Loucy (cell line): ENCODE results near the gene TMTC2.

Experiments used
- H2AFZ ChIP-seq: fragments of 200-600 bp; sonication (generic); 2 replicates; pipeline ENCODE4 v1.6.0; 2016; ENCODE audit warnings: antibody characterized with exemption, mild to moderate bottlenecking, low read length, moderate library complexity
- H3F3A ChIP-seq: fragments of 200-600 bp; 2 replicates; pipeline ENCODE4 v1.6.0; 2016; ENCODE audit warnings: antibody characterized with exemption, low read depth, mild to moderate bottlenecking
- H3K27me3 ChIP-seq: fragments of 200-600 bp; sonication (generic); 2 replicates; pipeline ENCODE4 v1.6.1; 2014; ENCODE audit warnings: low read length, mild to moderate bottlenecking; ENCODE audit not compliant: insufficient read depth, poor library complexity, severe bottlenecking
- H3K36me3 ChIP-seq: fragments of 200-600 bp; sonication (generic); 2 replicates; pipeline ENCODE4 v1.6.1; 2016; ENCODE audit warnings: low read length; ENCODE audit not compliant: insufficient read depth
- H3K4me1 ChIP-seq: fragments of 200-600 bp; sonication (generic); 2 replicates; pipeline ENCODE4 v1.5.1; 2014; ENCODE audit warnings: low read length, mild to moderate bottlenecking; ENCODE audit not compliant: insufficient read depth, poor library complexity, severe bottlenecking
- H3K4me2 ChIP-seq: fragments of 200-600 bp; sonication (generic); 2 replicates; pipeline ENCODE4 v1.6.0; 2014; ENCODE audit warnings: antibody characterized with exemption, low read length, low read depth, mild to moderate bottlenecking; ENCODE audit not compliant: poor library complexity, severe bottlenecking
- H3K4me3 ChIP-seq: fragments of 200-600 bp; sonication (generic); 2 replicates; pipeline ENCODE4 v1.5.1; 2014; ENCODE audit warnings: low read length, mild to moderate bottlenecking, mixed read lengths; ENCODE audit not compliant: poor library complexity, severe bottlenecking
- H3K79me2 ChIP-seq: fragments of 200-600 bp; sonication (generic); 2 replicates; pipeline ENCODE4 v1.6.1; 2014; ENCODE audit warnings: low read length; ENCODE audit not compliant: insufficient read depth
- H3K9ac ChIP-seq: fragments of 200-600 bp; sonication (generic); 2 replicates; pipeline ENCODE4 v1.6.0; 2014; ENCODE audit warnings: mild to moderate bottlenecking, low read depth, low read length, moderate library complexity; ENCODE audit not compliant: poor library complexity, severe bottlenecking
- H3K9me2 ChIP-seq: fragments of 200-600 bp; sonication (generic); replicated peaks from 2 replicates; pipeline ENCODE4 v1.6.1; 2016; ENCODE audit warnings: low read depth, low read length, mixed read lengths
- H3K9me3 ChIP-seq: fragments of 200-600 bp; sonication (generic); 2 replicates; pipeline ENCODE4 v1.6.1; 2014; ENCODE audit warnings: mild to moderate bottlenecking, antibody characterized with exemption, low read length, low read depth; ENCODE audit not compliant: insufficient read depth
- H4K20me1 ChIP-seq: fragments of 200-600 bp; sonication (generic); 2 replicates; pipeline ENCODE4 v1.6.0; 2014; ENCODE audit warnings: antibody characterized with exemption, low read length, mild to moderate bottlenecking; ENCODE audit not compliant: insufficient read depth, poor library complexity, severe bottlenecking
- CTCF ChIP-seq: fragments of 200-600 bp; sonication (generic); conservative IDR thresholded peaks from 2 replicates; pipeline ENCODE4 v1.5.1; 2014; ENCODE audit warnings: mild to moderate bottlenecking, antibody characterized with exemption, low read length
- EZH2phosphoT487 ChIP-seq: fragments of 200-600 bp; IDR thresholded peaks from 2 replicates; pipeline ENCODE4 v1.6.1; 2018; ENCODE audit warnings: antibody characterized with exemption, mild to moderate bottlenecking, moderate library complexity, borderline replicate concordance

Gene TMTC2

GRCh38 chr12:83179999-83180398 lies 493.3 kb downstream of the TMTC2 start:
- H3K4me1 ChIP-seq, result no peaks in the 10 kb centered on the region
- no peaks in the 10 kb centered on the region for H3K36me3 ChIP-seq
- no peaks in the 10 kb centered on the region for H3K27me3 ChIP-seq
- no peaks in the 10 kb centered on the region for H3F3A ChIP-seq
- H3K4me2 ChIP-seq, result no peak overlapping the region
- H4K20me1 ChIP-seq, result no peaks in the 10 kb centered on the region
- TF ChIP-seq EZH2phosphoT487, result no peak
- no peak for TF ChIP-seq CTCF
- H3K9me3 ChIP-seq, result no peaks in the 10 kb centered on the region
- H3K79me2 ChIP-seq, result no peaks in the 10 kb centered on the region
- no peak overlapping the region for H3K9ac ChIP-seq
- H3K9me2 ChIP-seq, result no peaks in the 10 kb centered on the region
- no peak overlapping the region for H3K4me3 ChIP-seq
- no peak overlapping the region for H2AFZ ChIP-seq

- no peaks in the 10 kb centered on the region for H3K79me2 ChIP-seq
- no peak for TF ChIP-seq CTCF
- no peak for TF ChIP-seq EZH2phosphoT487
- H4K20me1 ChIP-seq, result no peaks in the 10 kb centered on the region
- no peak overlapping the region for H3K4me2 ChIP-seq
- H3K9ac ChIP-seq, result no peak overlapping the region
- H3K36me3 ChIP-seq, result no peaks in the 10 kb centered on the region
- H3K4me3 ChIP-seq, result no peak overlapping the region
- no peaks in the 10 kb centered on the region for H3K4me1 ChIP-seq
- no peaks in the 10 kb centered on the region for H3K9me2 ChIP-seq
- no peak overlapping the region for H2AFZ ChIP-seq
- H3F3A ChIP-seq, result no peaks in the 10 kb centered on the region
- no peaks in the 10 kb centered on the region for H3K27me3 ChIP-seq
- H3K9me3 ChIP-seq, result no peaks in the 10 kb centered on the region
These were observed 494.4 kb downstream of the TMTC2 start for GRCh38 chr12:83181074-83181473.

DNA sequence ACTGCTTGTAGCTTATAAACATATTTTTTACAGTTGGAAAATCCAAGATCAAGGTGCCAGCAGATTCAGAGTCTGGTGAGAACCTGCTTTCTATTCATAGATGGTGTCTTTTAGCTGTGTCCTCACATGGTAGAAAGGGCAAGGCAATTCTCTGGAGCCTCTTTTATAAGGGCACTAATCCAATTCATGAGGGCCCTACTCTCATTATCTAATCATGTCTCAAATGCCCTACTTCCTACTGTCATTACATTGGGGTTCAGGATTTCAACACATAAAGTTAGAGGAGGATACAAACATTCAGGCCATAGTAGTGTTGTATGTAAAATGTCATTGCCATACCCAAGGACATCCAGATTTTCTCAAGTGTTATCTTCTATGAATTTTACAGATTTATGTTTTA lies 496.4 kb downstream of the TMTC2 start:
- Histone ChIP-seq H3K4me2 (no peak overlapping the region), H3K9ac (no peak overlapping the region), H3K36me3 (no peaks in the 10 kb centered on the region), H3K27me3 (no peaks in the 10 kb centered on the region), H2AFZ (no peak overlapping the region), H3K79me2 (no peaks in the 10 kb centered on the region), H3K9me3 (no peaks in the 10 kb centered on the region), H4K20me1 (no peaks in the 10 kb centered on the region), H3K4me3 (no peak overlapping the region), H3K4me1 (no peaks in the 10 kb centered on the region), H3F3A (no peaks in the 10 kb centered on the region), H3K9me2 (no peaks in the 10 kb centered on the region)
- TF ChIP-seq EZH2phosphoT487 (no peak), CTCF (no peak)
